Muscle layer of duodenum (tissue), 2 donors: Measurements from ENCODE around the gene GEN1.

Source experiments
- H3K27ac ChIP-seq: one replicate; pipeline ENCODE4 v1.7.0; 2013; ENCODE audit warnings: mild to moderate bottlenecking, low read length
- H3K27me3 ChIP-seq: one replicate; pipeline ENCODE4 v1.7.0; 2013; ENCODE audit warnings: low read depth, mild to moderate bottlenecking, control low read depth, low read length
- H3K36me3 ChIP-seq, 2 donors: one replicate each; pipeline ENCODE4 v1.7.0; 2013; ENCODE audit warnings: low read length in 2 of 2, control low read depth in 1 of 2, mild to moderate bottlenecking in 1 of 2; ENCODE audit not compliant: insufficient read depth in 2 of 2, control insufficient read depth in 1 of 2
- H3K4me1 ChIP-seq, 2 donors: one replicate each; pipeline ENCODE4 v1.7.0; 2013; ENCODE audit warnings: low read length in 2 of 2, mild to moderate bottlenecking in 2 of 2, control low read depth in 1 of 2, moderate library complexity in 1 of 2; ENCODE audit not compliant: insufficient read depth in 2 of 2, control insufficient read depth in 1 of 2
- H3K4me3 ChIP-seq, 2 donors: one replicate each; pipeline ENCODE4 v1.7.0; 2013; ENCODE audit warnings: low read length in 2 of 2, low read depth in 1 of 2, mild to moderate bottlenecking in 1 of 2
- H3K9me3 ChIP-seq, 2 donors: one replicate each; pipeline ENCODE4 v1.7.0; 2013; ENCODE audit warnings: low read length in 2 of 2, control low read depth in 1 of 2, mild to moderate bottlenecking in 1 of 2; ENCODE audit not compliant: control insufficient read depth in 1 of 2
- donor health status: healthy.

The GEN1 gene

GRCh38 chr2:17800219-17800618 is 46.3 kb downstream of the GEN1 start:
- no peaks in the 10 kb centered on the region for H3K9me3 ChIP-seq
- no peak overlapping the region for H3K27ac ChIP-seq
- H3K36me3 ChIP-seq, result no peaks in the 10 kb centered on the region
- H3K4me1 ChIP-seq, result no peaks in the 10 kb centered on the region
- H3K27me3 ChIP-seq, result no peaks in the 10 kb centered on the region
- no peak overlapping the region for H3K4me3 ChIP-seq

- Histone ChIP-seq H3K4me3 (no peak overlapping the region), H3K4me1 (no peaks in the 10 kb centered on the region), H3K36me3 (no peaks in the 10 kb centered on the region), H3K27me3 (no peaks in the 10 kb centered on the region), H3K9me3 (no peaks in the 10 kb centered on the region), H3K27ac (no peak overlapping the region)
Measured at GRCh38 chr2:17800693-17801458, 46.9 kb downstream of the GEN1 start.

GRCh38 chr2:17803497-17803896 is 49.6 kb downstream of the GEN1 start:
- Histone ChIP-seq H3K4me1 (no peaks in the 10 kb centered on the region), H3K9me3 (no peaks in the 10 kb centered on the region), H3K27ac (no peak overlapping the region), H3K4me3 (no peak overlapping the region), H3K36me3 (no peaks in the 10 kb centered on the region), H3K27me3 (no peaks in the 10 kb centered on the region)

GRCh38 chr2:17804358-17804757 is 50.4 kb downstream of the GEN1 start:
- Histone ChIP-seq H3K27ac (no peak overlapping the region), H3K4me3 (no peak overlapping the region), H3K4me1 (no peaks in the 10 kb centered on the region)

GRCh38 chr2:17805166-17805565 is 51.2 kb downstream of the GEN1 start:
- H3K9me3 ChIP-seq, result no peaks in the 10 kb centered on the region
- no peak overlapping the region for H3K27ac ChIP-seq
- H3K36me3 ChIP-seq, result no peaks in the 10 kb centered on the region
- no peak overlapping the region for H3K4me3 ChIP-seq
- H3K27me3 ChIP-seq, result no peaks in the 10 kb centered on the region
- H3K4me1 ChIP-seq, result no peaks in the 10 kb centered on the region

More at GRCh38 chr2:17804358-17804757, 50.4 kb downstream of the GEN1 start:
- no peaks in the 10 kb centered on the region for H3K27me3 ChIP-seq
- H3K36me3 ChIP-seq, result no peaks in the 10 kb centered on the region
- no peaks in the 10 kb centered on the region for H3K9me3 ChIP-seq

GRCh38 chr2:17805717-17806363 is 51.9 kb downstream of the GEN1 start:
- Histone ChIP-seq H3K4me3 (no peak overlapping the region), H3K4me1 (no peaks in the 10 kb centered on the region), H3K9me3 (no peaks in the 10 kb centered on the region), H3K27me3 (no peaks in the 10 kb centered on the region), H3K27ac (no peak overlapping the region), H3K36me3 (no peaks in the 10 kb centered on the region)

GRCh38 chr2:17813010-17813741 is 59.2 kb downstream of the GEN1 start:
- Histone ChIP-seq H3K27me3 (no peaks in the 10 kb centered on the region), H3K27ac (no peak overlapping the region)

GRCh38 chr2:17813742-17814473 is 60.0 kb downstream of the GEN1 start:
- Histone ChIP-seq H3K27me3 (no peaks in the 10 kb centered on the region), H3K4me1 (no peaks in the 10 kb centered on the region), H3K27ac (no peak overlapping the region), H3K9me3 (no peaks in the 10 kb centered on the region), H3K4me3 (no peak overlapping the region), H3K36me3 (no peaks in the 10 kb centered on the region)

More at GRCh38 chr2:17813010-17813741, 59.2 kb downstream of the GEN1 start:
- Histone ChIP-seq H3K4me1 (no peaks in the 10 kb centered on the region), H3K9me3 (no peaks in the 10 kb centered on the region), H3K4me3 (no peak overlapping the region), H3K36me3 (no peaks in the 10 kb centered on the region)

- H3K27me3 ChIP-seq, result no peaks in the 10 kb centered on the region
- H3K4me1 ChIP-seq, result no peaks in the 10 kb centered on the region
- no peaks in the 10 kb centered on the region for H3K9me3 ChIP-seq
- H3K36me3 ChIP-seq, result no peaks in the 10 kb centered on the region
- H3K4me3 ChIP-seq, result no peak overlapping the region
- H3K27ac ChIP-seq, result no peak overlapping the region
Measured at GRCh38 chr2:17814601-17815000, 60.7 kb downstream of the GEN1 start.

GRCh38 chr2:17815468-17816184 is 61.7 kb downstream of the GEN1 start:
- Histone ChIP-seq H3K9me3 (no peaks in the 10 kb centered on the region), H3K27ac (no peak overlapping the region), H3K27me3 (no peaks in the 10 kb centered on the region), H3K4me3 (no peak overlapping the region), H3K4me1 (no peaks in the 10 kb centered on the region), H3K36me3 (no peaks in the 10 kb centered on the region)
